HG02870 (cell line): ENCODE measurements around the gene TSPAN12.
"Not testable (repeated sequence)": the region's sequence is repeated elsewhere in the genome, so short reads cannot be mapped to it uniquely, and the experiment has no call there.

ENCODE experiments used
- ATAC-seq: cut with Tn5 transposase; IDR thresholded peaks from one replicate; pipeline ENCODE4 v1.9.1; 2021; ENCODE audit warnings: mild to moderate bottlenecking, moderate library complexity; ENCODE audit not compliant: unreplicated experiment

Gene TSPAN12

GRCh38 chr7:120857588-120858573 is at the start of gene TSPAN12:
Gene TSPAN12, minus strand, starts transcription at chr7:120858144. Its CDS starts 1,381 bp downstream, at chr7:120856763.
- ATAC-seq: peak; percentile 88

- no peak for ATAC-seq
Measured at GRCh38 chr7:120898715-120899499, 41.0 kb upstream of the TSPAN12 start.

GRCh38 chr7:120895253-120895652 is 37.3 kb upstream of the TSPAN12 start:
- not testable (repeated sequence) for ATAC-seq

- ATAC-seq: not testable (repeated sequence)
Measured at GRCh38 chr7:120885602-120886001, 27.7 kb upstream of the TSPAN12 start.

- ATAC-seq: no peak
Measured at GRCh38 chr7:120877701-120878100, 19.8 kb upstream of the TSPAN12 start.

- no peak for ATAC-seq
Measured at GRCh38 chr7:120876922-120877321, 19.0 kb upstream of the TSPAN12 start.

- ATAC-seq: no peak
Measured at GRCh38 chr7:120874722-120875121, 16.8 kb upstream of the TSPAN12 start.

GRCh38 chr7:120874016-120874415 is 16.1 kb upstream of the TSPAN12 start:
- ATAC-seq: no peak

- ATAC-seq: no peak
Measured at GRCh38 chr7:120873401-120873800, 15.5 kb upstream of the TSPAN12 start.

- ATAC-seq: peak; percentile 53
Measured at GRCh38 chr7:120869700-120870099, 11.8 kb upstream of the TSPAN12 start.

GRCh38 chr7:120867932-120868331 is 10.0 kb upstream of the TSPAN12 start:
- ATAC-seq: no peak

- no peak for ATAC-seq
Measured at GRCh38 chr7:120865191-120865981, 7.4 kb upstream of the TSPAN12 start.

- no peak for ATAC-seq
Measured at GRCh38 chr7:120864141-120864900, 6.4 kb upstream of the TSPAN12 start.

GRCh38 chr7:120862987-120863590 is 5.1 kb upstream of the TSPAN12 start:
- no peak for ATAC-seq

- ATAC-seq: no peak
Measured at GRCh38 chr7:120860156-120860555, 2.2 kb upstream of the TSPAN12 start.

- no peak for ATAC-seq
Measured at GRCh38 chr7:120859459-120859858, 1.5 kb upstream of the TSPAN12 start.

- ATAC-seq: peak; percentile 49
Measured at GRCh38 chr7:120856621-120857352, 1.2 kb downstream of the TSPAN12 start.

GRCh38 chr7:120856198-120856597 is 1.7 kb downstream of the TSPAN12 start:
- ATAC-seq: no peak

GRCh38 chr7:120852700-120853099 is 5.2 kb downstream of the TSPAN12 start:
- no peak for ATAC-seq
